ENCODE results near the gene TIGD4.

The TIGD4 gene

GRCh38 chr4:152805071-152805650 lies 25.6 kb upstream of the TIGD4 start:
- TF ChIP-seq CTCF (conservative IDR thresholded peaks at IDR 0.05): no peak
- H3K27ac ChIP-seq: peak overlapping the region; percentile 19; the same call in 1 of the 2 replicates

GRCh38 chr4:152803541-152803940 lies 24.0 kb upstream of the TIGD4 start:
- no peak for TF ChIP-seq CTCF (conservative IDR thresholded peaks at IDR 0.05)
- no peak overlapping the region for H3K27ac ChIP-seq

GRCh38 chr4:152795891-152796290 lies 16.4 kb upstream of the TIGD4 start:
- TF ChIP-seq CTCF (conservative IDR thresholded peaks at IDR 0.05): no peak
- H3K27ac ChIP-seq: no peak overlapping the region

GRCh38 chr4:152786627-152787026 lies 7.1 kb upstream of the TIGD4 start:
- H3K27ac ChIP-seq: no peak overlapping the region
- no peak for TF ChIP-seq CTCF (conservative IDR thresholded peaks at IDR 0.05)

GRCh38 chr4:152785639-152786615 lies 6.4 kb upstream of the TIGD4 start:
- no peak for TF ChIP-seq CTCF (conservative IDR thresholded peaks at IDR 0.05)
- H3K27ac ChIP-seq: peak overlapping the region; percentile 35

- peak; percentile 60 for TF ChIP-seq CTCF (conservative IDR thresholded peaks at IDR 0.05)
- H3K27ac ChIP-seq: peak overlapping the region; percentile 35
Observed at GRCh38 chr4:152784490-152785350, 5.2 kb upstream of the TIGD4 start.

All from VCaP (cell line).